HEK293 (cell line): Measurements from ENCODE around the gene TRPV5.

ENCODE experiments used
- CTCF ChIP-seq: fragments of 450-650 bp; formaldehyde crosslinking; IDR thresholded peaks from 2 replicates; pipeline ENCODE4 v1.5.1; 2016; ENCODE audit warnings: missing biosample characterization, missing genetic modification characterization
- ZBTB8A ChIP-seq: fragments of 450-650 bp; formaldehyde crosslinking; IDR thresholded peaks from 2 replicates; pipeline ENCODE4 v1.5.1; 2016; ENCODE audit warnings: missing biosample characterization, missing genetic modification characterization
- ZNF366 ChIP-seq: fragments of 450-650 bp; formaldehyde crosslinking; conservative IDR thresholded peaks from 2 replicates; pipeline ENCODE4 v1.5.1; 2016; ENCODE audit warnings: missing biosample characterization, missing genetic modification characterization

- TF ChIP-seq CTCF (tag by site-specific recombination) (no peak), ZNF366 (tag by site-specific recombination) (no peak), ZBTB8A (tag by site-specific recombination) (no peak)
These were observed 23.5 kb upstream of the TRPV5 start for GRCh38 chr7:142956951-142957623.
